ENCODE measurements around the gene TMEM91.
A peak's percentile ranks its signal among the peaks of the same experiment; 100 is the strongest.
"Not testable (repeated sequence)": the region's sequence is repeated elsewhere in the genome, so short reads cannot be mapped to it uniquely, and the experiment has no call there.

TMEM91 gene

DNA sequence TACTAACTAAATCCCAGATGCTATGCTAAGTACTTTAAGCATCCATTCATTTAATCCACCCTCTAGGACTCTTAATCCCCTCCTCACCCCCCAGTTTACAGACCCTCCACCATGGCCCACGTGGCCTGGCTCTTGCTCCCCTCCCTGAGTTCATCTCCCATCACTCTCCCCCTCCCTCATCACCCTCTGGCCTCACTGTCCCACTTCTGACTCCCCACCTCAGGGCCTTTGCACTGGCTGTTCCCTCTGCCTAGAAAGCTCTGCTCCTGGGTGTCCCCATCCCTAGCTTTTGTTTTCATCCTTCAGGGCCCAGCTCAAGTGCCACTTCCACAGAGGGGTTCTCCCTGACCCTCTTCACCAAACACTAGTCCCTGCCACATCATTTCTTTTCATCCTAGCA lies 16.6 kb upstream of the TMEM91 start:
- no peak for DNase-seq
- TF ChIP-seq GATA1 (IDR thresholded peaks at IDR 0.05; ENCODE audit: low read depth, low read length) = no peak
- no peak for TF ChIP-seq POLR2A (IDR thresholded peaks at IDR 0.05; ENCODE audit: low read length)

DNA sequence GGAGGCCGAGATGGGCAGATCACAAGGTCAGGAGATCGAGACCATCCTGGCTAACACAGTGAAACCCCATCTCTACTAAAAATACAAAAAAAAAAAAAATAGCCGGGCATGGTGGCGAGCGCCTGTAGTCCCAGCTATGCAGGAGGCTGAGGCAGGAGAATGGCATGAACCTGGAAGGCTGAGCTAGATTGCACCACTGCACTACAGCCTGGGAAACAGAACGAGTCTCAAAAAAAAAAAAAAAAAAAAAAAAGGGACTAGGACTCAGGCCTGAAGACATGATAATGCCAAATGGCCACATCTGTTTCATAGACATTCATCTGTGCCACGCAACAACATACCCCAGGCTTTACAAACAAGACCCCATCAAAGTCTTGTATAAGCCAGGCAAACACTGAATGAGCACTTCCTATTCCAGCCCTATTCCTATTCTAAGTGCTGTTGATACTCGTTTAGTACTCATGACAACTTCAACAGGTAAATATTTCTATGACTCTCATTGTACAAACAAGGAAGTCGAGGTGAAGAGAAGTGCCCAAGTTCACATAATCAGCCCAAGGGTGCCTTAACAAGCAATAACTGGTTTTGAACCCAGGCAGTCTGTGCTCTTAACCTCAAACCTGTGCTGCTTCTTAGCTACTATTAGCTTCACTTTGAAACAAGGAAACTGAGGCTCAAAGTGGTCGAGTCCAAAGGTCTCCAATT lies 14.0 kb upstream of the TMEM91 start:
- no peak for DNase-seq

DNA sequence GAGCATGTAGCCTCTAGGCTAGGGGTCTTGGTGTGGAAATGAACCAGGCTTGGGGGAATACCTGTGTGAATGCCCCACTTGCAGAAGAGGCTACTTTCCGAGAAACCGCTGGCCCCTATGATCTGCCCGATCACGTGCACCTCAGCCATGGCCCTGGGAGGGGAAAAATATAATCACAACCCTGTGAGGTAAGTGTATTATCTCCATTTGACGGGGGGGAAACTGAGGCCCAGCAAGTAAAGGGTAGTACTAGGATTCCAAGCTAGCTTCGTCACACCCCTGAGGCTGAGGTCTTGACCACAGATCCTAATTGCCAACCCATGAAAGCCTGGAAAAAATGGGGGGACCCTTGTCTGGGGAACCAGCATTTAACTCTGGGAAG lies 13.0 kb upstream of the TMEM91 start:
- DNase-seq = no peak
- no peak for TF ChIP-seq GATA1 (IDR thresholded peaks at IDR 0.05; ENCODE audit: low read depth, low read length)
- no peak for TF ChIP-seq POLR2A (IDR thresholded peaks at IDR 0.05; ENCODE audit: low read length)

More for the DNA sequence above, 14.0 kb upstream of the TMEM91 start:
- no peak for TF ChIP-seq POLR2A (IDR thresholded peaks at IDR 0.05; ENCODE audit: low read length)
- no peak for TF ChIP-seq GATA1 (IDR thresholded peaks at IDR 0.05; ENCODE audit: low read depth, low read length)

DNA sequence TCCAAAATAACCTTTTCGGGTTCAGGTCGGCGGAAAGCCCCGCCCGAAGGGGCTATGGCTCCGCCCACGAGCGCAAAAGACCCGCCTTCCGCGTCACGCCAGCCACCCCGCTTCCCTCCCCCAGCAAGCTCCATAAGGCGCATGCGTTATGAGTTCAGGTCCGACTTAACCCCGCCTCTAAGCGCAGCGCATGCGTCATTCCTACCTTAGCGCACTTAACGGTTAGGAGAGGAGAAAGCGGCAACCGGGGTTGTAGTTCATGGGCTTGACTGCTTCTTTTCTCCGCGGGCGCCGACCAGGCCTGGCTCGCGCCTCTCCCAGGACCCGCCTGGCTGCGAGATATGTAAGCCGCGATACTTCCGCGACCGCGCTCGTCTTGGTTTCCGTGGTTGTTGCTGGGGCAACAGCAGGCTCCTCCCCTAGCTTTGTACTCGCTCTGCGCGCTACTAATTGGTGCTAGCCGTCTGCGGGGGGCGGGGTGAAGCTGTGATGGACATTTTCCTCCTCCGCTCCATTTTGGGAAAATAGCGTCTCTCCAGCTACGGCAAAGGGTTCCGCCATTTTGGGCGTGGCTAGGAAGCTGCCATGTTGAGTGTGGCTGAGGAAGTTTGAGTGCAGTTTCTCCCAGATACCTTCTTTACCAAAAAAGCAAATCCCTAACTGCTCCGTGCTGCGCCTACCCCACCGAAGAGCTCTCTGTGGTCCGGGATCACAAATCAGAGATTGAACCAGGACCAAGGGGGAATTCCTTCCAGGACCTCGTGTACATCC lies 12.4 kb upstream of the TMEM91 start, which contains the start of gene B9D2:
B9D2 (minus strand) TSS at position 397 of the 771 bp plus-strand sequence. CDS start 630 bp downstream, outside the sequence.
- DNase-seq = peak; percentile 99
- no peak for TF ChIP-seq GATA1 (IDR thresholded peaks at IDR 0.05; ENCODE audit: low read depth, low read length)
- peak; percentile 94 for TF ChIP-seq POLR2A (IDR thresholded peaks at IDR 0.05; ENCODE audit: low read length)

DNA sequence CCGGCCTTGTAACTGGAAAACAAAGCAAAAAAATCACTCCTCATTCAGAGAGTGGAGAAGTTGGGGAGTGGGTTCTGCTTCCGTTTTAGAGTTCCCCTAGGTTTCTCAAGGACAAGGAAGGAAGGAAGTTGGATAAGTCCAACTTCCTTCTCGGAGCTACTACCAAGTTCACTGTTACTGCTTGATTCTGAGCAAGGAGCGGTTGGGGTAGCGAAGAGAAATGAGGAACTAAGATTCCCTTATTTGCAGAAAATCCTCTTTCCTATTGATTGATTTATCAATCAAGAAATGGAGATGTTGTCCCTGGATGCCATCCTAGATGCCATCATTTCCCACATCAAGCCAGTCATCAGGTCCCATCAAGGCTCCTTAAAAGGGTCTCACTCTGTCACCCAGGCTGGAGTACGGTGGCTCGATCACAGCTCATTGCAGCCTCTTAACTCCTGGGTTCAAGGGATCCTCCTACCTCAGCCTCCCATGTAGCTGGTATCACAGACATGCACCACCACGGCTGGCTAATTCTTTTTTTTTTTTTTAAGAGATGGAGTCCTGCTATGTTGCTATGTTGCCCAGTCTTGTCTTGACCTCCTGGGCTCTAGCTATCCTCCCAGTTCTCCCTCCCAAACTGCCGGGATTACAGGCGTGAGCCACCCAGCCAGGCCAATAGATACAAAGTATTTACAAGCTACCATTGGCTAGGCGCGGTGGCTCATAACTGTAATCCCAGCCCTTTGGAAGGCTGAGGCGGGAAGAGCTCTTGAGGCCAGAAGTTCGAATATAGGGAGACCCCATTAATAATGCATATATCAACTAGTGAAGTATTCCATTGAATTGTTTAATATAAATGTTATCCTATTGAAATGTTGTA lies 11.6 kb upstream of the TMEM91 start:
- TF ChIP-seq POLR2A (IDR thresholded peaks at IDR 0.05; ENCODE audit: low read length) (no peak), GATA1 (IDR thresholded peaks at IDR 0.05; ENCODE audit: low read depth, low read length) (no peak)
- DNase-seq = peak in 1 of 2 experiments; percentile 57

DNA sequence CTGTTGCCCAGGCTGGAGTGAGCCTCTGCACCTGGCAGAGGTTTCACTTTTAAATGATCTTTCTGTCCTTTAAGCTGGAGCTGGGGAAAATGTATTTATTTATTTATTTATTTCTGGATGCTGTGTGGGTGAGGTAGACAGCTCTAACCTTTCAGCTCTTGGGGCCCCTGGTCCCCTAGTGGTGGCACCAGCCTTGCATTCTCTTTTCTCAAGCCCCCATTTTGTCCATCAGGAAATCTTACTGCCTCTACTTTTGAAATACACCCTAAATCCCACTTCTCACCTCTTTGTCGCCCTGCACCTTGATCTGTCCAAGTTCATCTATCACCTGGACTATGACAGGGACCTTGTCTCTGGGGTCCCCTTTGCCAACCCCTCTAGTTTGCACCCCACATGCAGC lies 10.2 kb upstream of the TMEM91 start:
- TF ChIP-seq GATA1 (IDR thresholded peaks at IDR 0.05; ENCODE audit: low read depth, low read length) = no peak
- TF ChIP-seq POLR2A (IDR thresholded peaks at IDR 0.05; ENCODE audit: low read length) = no peak
- DNase-seq = peak; percentile 45 to 63

DNA sequence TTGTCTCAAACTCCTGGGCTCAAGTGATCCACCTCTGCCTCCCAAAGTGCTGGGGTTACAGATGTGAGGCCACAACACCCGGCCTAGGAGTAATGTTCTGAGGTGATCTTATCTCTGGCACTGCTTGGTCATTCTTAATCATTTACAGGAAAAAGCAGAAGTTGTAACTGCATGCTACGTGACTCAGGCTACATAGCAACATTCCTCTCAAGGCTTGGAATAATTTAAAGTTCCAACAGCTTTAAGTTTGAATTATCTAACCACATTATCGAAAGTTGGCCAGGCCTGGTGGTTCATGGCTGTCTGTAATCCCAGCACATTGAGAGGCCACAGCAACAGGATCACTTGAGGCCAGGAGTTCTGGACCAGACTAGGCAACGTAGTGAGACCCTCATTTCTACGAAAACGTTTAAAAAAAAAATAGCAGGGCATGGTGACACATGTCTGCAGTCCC lies 8.5 kb upstream of the TMEM91 start:
- TF ChIP-seq POLR2A (IDR thresholded peaks at IDR 0.05; ENCODE audit: low read length) (peak; percentile 36), GATA1 (IDR thresholded peaks at IDR 0.05; ENCODE audit: low read depth, low read length) (no peak)
- peak; percentile 69 to 77 for DNase-seq

DNA sequence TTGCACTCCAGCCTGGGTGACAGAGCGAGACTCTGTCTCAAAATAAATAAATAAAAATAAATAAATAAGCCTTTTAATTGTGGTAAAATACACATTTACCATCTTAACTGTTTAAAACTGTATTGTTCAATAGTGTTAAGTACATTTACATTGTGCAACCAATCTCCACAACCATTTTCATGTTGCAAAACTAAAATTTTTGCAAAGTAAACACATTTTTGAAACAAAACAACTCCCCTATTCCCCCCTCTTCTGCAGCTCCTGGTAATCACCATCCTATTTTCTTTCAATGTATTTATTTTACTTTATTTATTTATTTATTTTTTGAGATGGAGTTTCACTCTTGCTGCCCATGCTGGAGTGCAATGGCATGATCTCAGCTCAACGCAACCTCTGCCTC lies 6.6 kb upstream of the TMEM91 start:
- no peak for DNase-seq
- TF ChIP-seq POLR2A (IDR thresholded peaks at IDR 0.05; ENCODE audit: low read length) = no peak
- no peak for TF ChIP-seq GATA1 (IDR thresholded peaks at IDR 0.05; ENCODE audit: low read depth, low read length)

DNA sequence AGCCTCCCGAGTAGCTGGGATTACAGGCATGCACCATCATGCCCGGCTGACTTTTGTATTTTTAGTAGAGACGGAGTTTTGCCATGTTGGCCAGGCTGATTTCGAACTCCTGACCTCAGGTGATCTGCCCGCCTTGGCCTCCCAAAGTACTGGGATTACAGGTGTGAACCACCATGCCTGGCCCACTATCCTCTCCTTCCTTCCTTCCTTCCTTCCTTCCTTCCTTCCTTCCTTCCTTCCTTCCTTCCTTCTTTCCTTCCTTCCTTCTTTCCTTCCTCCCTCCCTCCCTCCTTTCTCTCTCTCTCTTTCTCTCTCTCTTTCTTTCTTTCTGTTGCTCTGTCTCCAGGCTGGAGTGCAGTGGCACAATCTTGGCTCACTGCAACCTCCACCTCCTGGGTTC lies 5.2 kb upstream of the TMEM91 start:
- not testable (repeated sequence) for DNase-seq

DNA sequence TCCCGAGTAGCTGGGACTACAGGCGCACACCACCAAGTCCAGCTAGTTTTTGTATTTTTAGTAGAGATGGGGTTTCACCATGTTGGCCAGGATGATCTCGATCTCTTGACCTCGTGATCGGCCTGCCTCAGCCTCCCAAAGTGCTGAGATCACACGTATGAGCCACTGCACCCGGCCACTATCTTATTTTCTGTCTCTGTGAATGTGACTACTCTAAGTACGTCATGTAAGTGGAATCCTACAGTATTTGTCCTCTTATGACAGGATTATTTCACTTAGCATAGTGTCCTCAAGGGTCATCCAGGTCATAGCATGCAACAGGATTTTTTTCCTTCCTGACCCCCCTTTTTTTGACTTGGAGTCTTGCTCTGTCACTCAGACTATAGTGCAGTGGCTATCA lies 4.8 kb upstream of the TMEM91 start:
- no peak for DNase-seq
- TF ChIP-seq GATA1 (IDR thresholded peaks at IDR 0.05; ENCODE audit: low read depth, low read length) = no peak
- TF ChIP-seq POLR2A (IDR thresholded peaks at IDR 0.05; ENCODE audit: low read length) = no peak

DNA sequence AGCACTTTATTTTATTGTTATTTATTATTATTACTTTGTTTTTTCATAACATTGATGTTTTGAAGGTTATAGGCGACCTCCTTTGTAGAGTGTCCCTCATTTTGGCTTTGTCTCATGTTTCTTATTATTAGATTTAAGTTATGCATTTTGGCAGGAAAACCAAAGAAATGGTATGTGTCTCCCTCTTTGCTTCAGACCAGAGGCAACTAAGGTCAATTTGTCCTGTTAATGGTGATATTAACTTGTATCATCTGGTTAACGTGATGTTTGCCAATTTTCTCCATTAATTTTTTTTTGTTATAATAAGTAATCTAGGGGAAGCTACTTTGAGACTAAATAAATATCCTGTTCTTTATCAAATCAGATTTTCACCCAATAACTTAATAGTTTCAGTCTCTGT lies 3.8 kb upstream of the TMEM91 start:
- TF ChIP-seq GATA1 (IDR thresholded peaks at IDR 0.05; ENCODE audit: low read depth, low read length) (no peak), POLR2A (IDR thresholded peaks at IDR 0.05; ENCODE audit: low read length) (no peak)
- no peak for DNase-seq

DNA sequence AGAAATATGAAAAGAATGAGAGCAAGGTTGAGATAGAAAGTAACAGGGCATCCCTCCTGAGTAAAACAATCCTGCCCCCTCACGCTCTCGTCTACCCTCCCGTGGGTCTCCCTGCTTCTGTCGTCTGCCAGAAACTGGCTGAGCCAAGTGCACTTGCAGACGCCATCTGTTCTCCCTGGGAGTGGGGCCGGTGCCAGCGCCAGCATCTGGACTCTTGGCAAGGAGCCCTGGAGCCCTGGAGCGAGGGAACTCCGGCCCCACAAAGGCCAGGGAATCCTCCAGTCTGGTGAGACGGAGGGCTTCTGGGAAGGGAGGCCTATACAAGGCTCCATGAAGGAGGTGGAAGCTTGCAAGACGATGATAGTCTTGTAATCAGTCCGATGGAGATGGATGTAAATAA lies 2.3 kb upstream of the TMEM91 start:
- TF ChIP-seq POLR2A (IDR thresholded peaks at IDR 0.05; ENCODE audit: low read length) = no peak
- no peak for TF ChIP-seq GATA1 (IDR thresholded peaks at IDR 0.05; ENCODE audit: low read depth, low read length)
- no peak for DNase-seq

DNA sequence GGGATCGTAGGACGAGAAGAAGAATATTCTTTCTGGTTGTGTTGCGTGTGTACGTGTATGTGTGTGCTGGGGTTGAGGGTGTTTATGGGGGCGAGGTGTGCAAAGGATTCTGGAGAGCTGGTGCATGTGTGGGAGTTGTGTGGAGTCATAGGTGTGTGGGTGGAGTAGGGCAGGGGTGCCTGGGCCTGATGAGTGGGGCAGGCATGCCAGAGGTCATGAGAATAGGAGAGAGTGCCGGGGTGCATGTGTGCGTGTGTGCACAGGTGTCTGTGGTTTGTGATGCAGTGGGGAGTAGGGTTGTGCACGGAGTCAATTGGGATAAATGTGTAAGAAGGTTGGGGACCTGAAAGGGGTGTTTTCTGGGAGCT lies 649 bp downstream of the TMEM91 start:
- no peak for DNase-seq
- no peak for TF ChIP-seq GATA1 (IDR thresholded peaks at IDR 0.05; ENCODE audit: low read depth, low read length)
- TF ChIP-seq POLR2A (IDR thresholded peaks at IDR 0.05; ENCODE audit: low read length) = no peak
